Measurements from ENCODE around the gene GOLGA6L10.

GRCh38 chr15:82309802-82310201 is 39.5 kb downstream of the GOLGA6L10 start:
- no peak for TF ChIP-seq CTCF (IDR thresholded peaks at IDR 0.05; ENCODE audit: insufficient read depth, low read depth, low read length)
- TF ChIP-seq EZH2 (IDR thresholded peaks at IDR 0.05; ENCODE audit: insufficient read depth, low read length) = no peak

Measured in astrocyte (in vitro differentiated cells and primary cell).